Erythroblast (primary cell): ENCODE measurements around the gene ARSK.

Experiments
- GATA1 ChIP-seq: IDR thresholded peaks from 2 replicates; pipeline ENCODE4 v1.6.1; 2011; ENCODE audit warnings: low read depth, mild to moderate bottlenecking, control low read depth, low read length, moderate library complexity
- POLR2A ChIP-seq: IDR thresholded peaks from 2 replicates; pipeline ENCODE4 v1.6.1; 2011; ENCODE audit warnings: mild to moderate bottlenecking, low read length

DNA sequence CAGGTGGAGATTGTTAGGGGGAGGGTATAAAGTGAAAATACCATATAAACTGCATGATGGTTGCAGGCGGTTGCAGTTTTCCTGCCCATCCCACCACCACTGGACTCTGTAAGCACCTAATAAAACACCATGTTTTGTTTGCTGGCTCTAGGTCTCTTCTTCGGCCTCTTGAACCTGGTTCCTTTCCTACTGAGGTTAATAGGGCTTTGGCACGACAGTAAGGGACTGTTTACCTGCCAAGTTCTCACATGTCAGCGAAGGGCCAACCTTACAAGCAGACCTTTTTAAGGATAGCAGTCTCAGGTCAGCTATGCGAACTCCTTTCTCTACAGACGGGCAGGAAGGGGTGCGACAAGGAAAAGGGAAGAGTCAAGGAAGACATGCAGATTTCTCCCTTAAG, 88.3 kb downstream of the ARSK start:
- no peak for TF ChIP-seq POLR2A
- TF ChIP-seq GATA1, result no peak
